ENCODE data around the gene BPIFB4.

The BPIFB4 gene

GRCh38 chr20:33160681-33161080, 81.2 kb downstream of the BPIFB4 start:
- H3K18ac ChIP-seq (ENCODE audit: low read depth in 1 of 2, low read length in 2 of 2): no peak overlapping the region
- no peak overlapping the region for H3K4me3 ChIP-seq (ENCODE audit: insufficient read depth in 1 of 2, low read depth in 1 of 2, low read length in 2 of 2)
- H3K14ac ChIP-seq (ENCODE audit: low read length in 2 of 2): no peak overlapping the region
- H2AK5ac ChIP-seq (ENCODE audit: low read length, severe bottlenecking): no peak overlapping the region
- no peak for DNase-seq
- H3K23ac ChIP-seq (ENCODE audit: low read length in 2 of 2): no peak overlapping the region
- H2BK12ac ChIP-seq (ENCODE audit: low read length in 2 of 2): no peak overlapping the region
- H3K27me3 ChIP-seq (ENCODE audit: control insufficient read depth in 1 of 2, insufficient read depth in 1 of 2, low read length in 2 of 2): peaks cover 7 to 77% of the 10 kb centered on the region in 2 experiments
- no peak overlapping the region for H2AFZ ChIP-seq (ENCODE audit: low read depth, low read length)
- no peaks in the 10 kb centered on the region for H3K9me3 ChIP-seq (ENCODE audit: control insufficient read depth, low read length)
- H3K4me1 ChIP-seq (ENCODE audit: control insufficient read depth, insufficient read depth, low read depth, low read length): no peaks in the 10 kb centered on the region
- no peak overlapping the region for H2BK120ac ChIP-seq (ENCODE audit: low read depth, low read length)
- no peaks in the 10 kb centered on the region for H3K79me1 ChIP-seq (replicated peaks; ENCODE audit: low read length, poor library complexity, severe bottlenecking)
- no peak overlapping the region for H2BK5ac ChIP-seq (ENCODE audit: low read depth, low read length, poor library complexity, severe bottlenecking)
- no peak overlapping the region for H2BK15ac ChIP-seq (ENCODE audit: low read depth, poor library complexity, severe bottlenecking)
- no peak overlapping the region for H3K9ac ChIP-seq (ENCODE audit: low read length)
- no peak overlapping the region for H3K4me2 ChIP-seq (ENCODE audit: low read length, poor library complexity, severe bottlenecking)
- no peak overlapping the region for H4K91ac ChIP-seq (ENCODE audit: low read length)
- no peak overlapping the region for H3K4ac ChIP-seq (ENCODE audit: low read depth in 1 of 2, low read length in 2 of 2)
- H3K27ac ChIP-seq (ENCODE audit: low read length, poor library complexity, severe bottlenecking): no peak overlapping the region
- H4K8ac ChIP-seq (ENCODE audit: low read length): no peak overlapping the region
- 52% methylated on average over 5 of the region's 5 CpGs for WGBS
- no peaks in the 10 kb centered on the region for H3K36me3 ChIP-seq (ENCODE audit: control insufficient read depth in 1 of 2, insufficient read depth in 2 of 2, low read depth in 1 of 2, low read length in 2 of 2)

Data from mesenchymal stem cell (in vitro differentiated cells and primary cell).